ENCODE data around the gene ROBO1.
"Not testable (repeated sequence)": the region's sequence is repeated elsewhere in the genome, so short reads cannot be mapped to it uniquely, and the experiment has no call there.

ROBO1 gene

GRCh38 chr3:79344876-79345871, 422.6 kb downstream of the ROBO1 start:
- TF ChIP-seq Cebpa-rat (IDR thresholded peaks at IDR 0.05), result no peak
- no peak overlapping the region for H3K9ac ChIP-seq
- no peaks in the 10 kb centered on the region for H3K36me3 ChIP-seq
- H3K27me3 ChIP-seq, result no peaks in the 10 kb centered on the region
- no peak overlapping the region for H3K27ac ChIP-seq
- H3K4me3 ChIP-seq, result no peak overlapping the region
- H3K4me1 ChIP-seq, result no peaks in the 10 kb centered on the region
- no peaks in the 10 kb centered on the region for H3K9me3 ChIP-seq
- no peak overlapping the region for H3K4me2 ChIP-seq
- no peaks in the 10 kb centered on the region for H4K20me1 ChIP-seq

GRCh38 chr3:79341961-79342360, 425.8 kb downstream of the ROBO1 start:
- Histone ChIP-seq H3K27ac (no peak overlapping the region), H3K4me3 (no peak overlapping the region), H3K27me3 (no peaks in the 10 kb centered on the region), H3K9me3 (no peaks in the 10 kb centered on the region), H3K9ac (no peak overlapping the region), H4K20me1 (no peaks in the 10 kb centered on the region), H3K36me3 (no peaks in the 10 kb centered on the region), H3K4me1 (no peaks in the 10 kb centered on the region), H3K4me2 (no peak overlapping the region)
- no peak for TF ChIP-seq Cebpa-rat (IDR thresholded peaks at IDR 0.05)

GRCh38 chr3:79339846-79340245, 428.0 kb downstream of the ROBO1 start:
- TF ChIP-seq Cebpa-rat (IDR thresholded peaks at IDR 0.05), result no peak
- H3K9ac ChIP-seq, result no peak overlapping the region
- H4K20me1 ChIP-seq, result no peaks in the 10 kb centered on the region
- H3K27me3 ChIP-seq, result no peaks in the 10 kb centered on the region
- no peak overlapping the region for H3K27ac ChIP-seq
- peaks cover 5% of the 10 kb centered on the region for H3K9me3 ChIP-seq
- H3K4me1 ChIP-seq, result no peaks in the 10 kb centered on the region
- H3K4me2 ChIP-seq, result no peak overlapping the region
- H3K36me3 ChIP-seq, result no peaks in the 10 kb centered on the region
- no peak overlapping the region for H3K4me3 ChIP-seq

GRCh38 chr3:79337798-79338197, 430.0 kb downstream of the ROBO1 start:
- Histone ChIP-seq H3K4me2 (no peak overlapping the region), H4K20me1 (no peaks in the 10 kb centered on the region), H3K9me3 (peaks cover 5% of the 10 kb centered on the region), H3K9ac (no peak overlapping the region), H3K27me3 (no peaks in the 10 kb centered on the region), H3K4me1 (no peaks in the 10 kb centered on the region), H3K4me3 (no peak overlapping the region), H3K36me3 (no peaks in the 10 kb centered on the region), H3K27ac (no peak overlapping the region)
- no peak for TF ChIP-seq Cebpa-rat (IDR thresholded peaks at IDR 0.05)

GRCh38 chr3:79329154-79329553, 438.6 kb downstream of the ROBO1 start:
- Histone ChIP-seq H3K4me1 (no peaks in the 10 kb centered on the region), H3K9ac (no peak overlapping the region), H3K27ac (no peak overlapping the region), H3K4me2 (no peak overlapping the region), H3K27me3 (no peaks in the 10 kb centered on the region), H4K20me1 (no peaks in the 10 kb centered on the region), H3K9me3 (no peaks in the 10 kb centered on the region), H3K4me3 (no peak overlapping the region), H3K36me3 (no peaks in the 10 kb centered on the region)
- no peak for TF ChIP-seq Cebpa-rat (IDR thresholded peaks at IDR 0.05)

- H3K4me3 ChIP-seq, result no peak overlapping the region
Observed at GRCh38 chr3:79326642-79327041, 441.2 kb downstream of the ROBO1 start.

GRCh38 chr3:79325833-79326383, 441.9 kb downstream of the ROBO1 start:
- H3K4me1 ChIP-seq, H3K27ac ChIP-seq, H3K9ac ChIP-seq, H3K9me3 ChIP-seq, H4K20me1 ChIP-seq, H3K27me3 ChIP-seq, H3K4me2 ChIP-seq, H3K4me3 ChIP-seq, H3K36me3 ChIP-seq: not testable (repeated sequence)

More at GRCh38 chr3:79326642-79327041, 441.2 kb downstream of the ROBO1 start:
- Histone ChIP-seq H3K36me3 (no peaks in the 10 kb centered on the region), H3K9ac (no peak overlapping the region), H3K4me2 (no peak overlapping the region), H3K4me1 (no peaks in the 10 kb centered on the region), H3K27me3 (no peaks in the 10 kb centered on the region), H3K27ac (no peak overlapping the region), H4K20me1 (no peaks in the 10 kb centered on the region), H3K9me3 (no peaks in the 10 kb centered on the region)
- peak; percentile 65; the same call in 1 of the 2 replicates for TF ChIP-seq Cebpa-rat (IDR thresholded peaks at IDR 0.05)

GRCh38 chr3:79317551-79318518, 450.0 kb downstream of the ROBO1 start:
- Histone ChIP-seq H3K36me3 (no peaks in the 10 kb centered on the region), H3K4me2 (no peak overlapping the region), H3K4me3 (no peak overlapping the region), H3K9me3 (no peaks in the 10 kb centered on the region), H3K27ac (no peak overlapping the region), H3K27me3 (no peaks in the 10 kb centered on the region), H3K9ac (no peak overlapping the region), H4K20me1 (no peaks in the 10 kb centered on the region), H3K4me1 (no peaks in the 10 kb centered on the region)
- TF ChIP-seq Cebpa-rat (IDR thresholded peaks at IDR 0.05), result no peak

- Histone ChIP-seq H3K36me3 (no peaks in the 10 kb centered on the region), H3K9me3 (no peaks in the 10 kb centered on the region), H3K27ac (no peak overlapping the region), H3K4me3 (no peak overlapping the region), H3K9ac (no peak overlapping the region), H3K4me2 (no peak overlapping the region), H4K20me1 (no peaks in the 10 kb centered on the region), H3K27me3 (no peaks in the 10 kb centered on the region), H3K4me1 (no peaks in the 10 kb centered on the region)
- TF ChIP-seq Cebpa-rat (IDR thresholded peaks at IDR 0.05), result no peak
Observed at GRCh38 chr3:79314962-79315361, 452.8 kb downstream of the ROBO1 start.

All from BLaER1 (cell line).